Esophagus squamous epithelium (tissue), 4 donors: ENCODE data around the gene ADORA2B.

ENCODE experiments used
- CTCF ChIP-seq, 6 experiments: fragments of 450-650 bp in 4 of 6; fragments of 200-600 bp in 2 of 6; sonication (generic) in 2 of 6; IDR thresholded peaks; one replicate each; pipeline ENCODE4 v1.5.1; 2016 to 2019; ENCODE audit warnings: antibody characterized with exemption in 6 of 6, mild to moderate bottlenecking in 4 of 6, moderate library complexity in 4 of 6
- POLR2A ChIP-seq, 4 donors: fragments of 450-650 bp; IDR thresholded peaks; one replicate each; pipeline ENCODE4 v1.6.1; 2017; ENCODE audit warnings: antibody characterized with exemption in 4 of 4, mild to moderate bottlenecking in 4 of 4, moderate library complexity in 3 of 4

- TF ChIP-seq CTCF (IDR thresholded peaks at IDR 0.05) (no peak), POLR2A (IDR thresholded peaks at IDR 0.05) (no peak)
Observed at GRCh38 chr17:15934866-15935265, 10.1 kb upstream of the ADORA2B start.
